ENCODE results near the gene RNF212. TPM values are rescaled to one million over a fixed set of nuclear protein-coding genes. Genes with fewer than 3 reads are reported as not detected.

The RNF212 gene
- polyA plus RNA-seq, 2 of the 4 experiments (the other 2 are of a cell fraction) = 3.0 TPM

- TF ChIP-seq ATOH8 (CRISPR knock-in tag; IDR thresholded peaks at IDR 0.05; ENCODE audit: low read depth) (no peak), HMGXB4 (CRISPR knock-in tag; IDR thresholded peaks at IDR 0.05; ENCODE audit: borderline replicate concordance) (no peak), FOXS1 (CRISPR knock-in tag; IDR thresholded peaks at IDR 0.05) (no peak), TP53 (CRISPR knock-in tag; IDR thresholded peaks at IDR 0.05) (no peak), ZFP36 (IDR thresholded peaks at IDR 0.05; ENCODE audit: borderline replicate concordance, partially characterized antibody) (no peak), MAX (IDR thresholded peaks at IDR 0.05) (no peak)
Observed at GRCh38 chr4:1104647-1105046, 8.7 kb downstream of the RNF212 start (continued).

- Histone ChIP-seq H3K4me3 (no peak overlapping the region), H3K9me3 (no peaks in the 10 kb centered on the region), H3K27ac (no peak overlapping the region), H3K4me1 (no peaks in the 10 kb centered on the region), H3K4me2 (no peak overlapping the region)
- TF ChIP-seq FOSB (CRISPR knock-in tag; IDR thresholded peaks at IDR 0.05) = no peak
- TF ChIP-seq HES2 (IDR thresholded peaks at IDR 0.05) = no peak
- no peak for TF ChIP-seq MAFK (IDR thresholded peaks at IDR 0.05; ENCODE audit: partially characterized antibody)
- no peak for TF ChIP-seq ZC3H11A (IDR thresholded peaks at IDR 0.05)
- TF ChIP-seq USF2 (IDR thresholded peaks at IDR 0.05) = no peak
- TF ChIP-seq MYC (IDR thresholded peaks at IDR 0.05; ENCODE audit: borderline replicate concordance, low read length) = no peak
- TF ChIP-seq PBX3 (IDR thresholded peaks at IDR 0.05) = no peak
- no peak for TF ChIP-seq NPAS2 (CRISPR knock-in tag; IDR thresholded peaks at IDR 0.05; ENCODE audit: borderline replicate concordance)
- TF ChIP-seq EHMT2 (IDR thresholded peaks at IDR 0.05; ENCODE audit: low read depth) = no peak
- TF ChIP-seq HOXB5 (CRISPR knock-in tag; IDR thresholded peaks at IDR 0.05) = no peak
- TF ChIP-seq ZFP36 (IDR thresholded peaks at IDR 0.05; ENCODE audit: borderline replicate concordance, partially characterized antibody) = no peak
- no peak for TF ChIP-seq CBX2 (IDR thresholded peaks at IDR 0.05; ENCODE audit: borderline replicate concordance, low read depth)
- TF ChIP-seq MAZ (IDR thresholded peaks at IDR 0.05; ENCODE audit: borderline replicate concordance, low read depth, low read length) = no peak
- TF ChIP-seq ESRRA (IDR thresholded peaks at IDR 0.05; ENCODE audit: borderline replicate concordance, low read length) = no peak
- TF ChIP-seq FOSL2 (IDR thresholded peaks at IDR 0.05) = no peak
- TF ChIP-seq FOSL2 (CRISPR knock-in tag; IDR thresholded peaks at IDR 0.05) = no peak
- TF ChIP-seq RCOR1 (IDR thresholded peaks at IDR 0.05; ENCODE audit: low read depth, low read length) = no peak
- no peak for TF ChIP-seq RAD21 (conservative IDR thresholded peaks at IDR 0.05 in 1 of 2, IDR thresholded peaks at IDR 0.05 in 1 of 2)
- no peak for TF ChIP-seq KDM1A (IDR thresholded peaks at IDR 0.05; ENCODE audit: low read depth)
- no peak for TF ChIP-seq HOXB13 (CRISPR knock-in tag; IDR thresholded peaks at IDR 0.05; ENCODE audit: low read depth)
- ATAC-seq = no peak
- FAIRE-seq = no peak
- ChIA-PET CTCF (interaction anchor here (1.0 kb wide), 1 partner anchor 18 kb away, joined by 5 read pairs; no protein-coding TSS in a partner anchor), POLR2A (no interaction called here)
- no peak for DNase-seq (ENCODE audit: low read depth in 1 of 2, low spot score in 1 of 2)
- WGBS (ENCODE audit: missing lambda C conversion rate) = 85% methylated on average over 27 of the region's 27 CpGs
Observed at GRCh38 chr4:1099684-1100335, 13.6 kb downstream of the RNF212 start.
